Choroid plexus epithelial cell (primary cell): ENCODE measurements around the gene COL4A2.
A peak's percentile ranks its signal among the peaks of the same experiment; 100 is the strongest.

Experiments used
- DNase-seq: peaks from one replicate; pipeline ENCODE4 v3.0.0-alpha.2; 2010; ENCODE audit warnings: low read depth
- H3K4me3 ChIP-seq: 2 replicates; pipeline ENCODE4 v1.5.1; 2011; ENCODE audit warnings: low read depth, mild to moderate bottlenecking, control low read depth, low read length, moderate library complexity
- CTCF ChIP-seq: conservative IDR thresholded peaks from 2 replicates; pipeline ENCODE4 v1.5.1; 2011; ENCODE audit warnings: low read depth, mild to moderate bottlenecking, control low read depth, inconsistent platforms, low read length, moderate library complexity

Gene COL4A2

DNA sequence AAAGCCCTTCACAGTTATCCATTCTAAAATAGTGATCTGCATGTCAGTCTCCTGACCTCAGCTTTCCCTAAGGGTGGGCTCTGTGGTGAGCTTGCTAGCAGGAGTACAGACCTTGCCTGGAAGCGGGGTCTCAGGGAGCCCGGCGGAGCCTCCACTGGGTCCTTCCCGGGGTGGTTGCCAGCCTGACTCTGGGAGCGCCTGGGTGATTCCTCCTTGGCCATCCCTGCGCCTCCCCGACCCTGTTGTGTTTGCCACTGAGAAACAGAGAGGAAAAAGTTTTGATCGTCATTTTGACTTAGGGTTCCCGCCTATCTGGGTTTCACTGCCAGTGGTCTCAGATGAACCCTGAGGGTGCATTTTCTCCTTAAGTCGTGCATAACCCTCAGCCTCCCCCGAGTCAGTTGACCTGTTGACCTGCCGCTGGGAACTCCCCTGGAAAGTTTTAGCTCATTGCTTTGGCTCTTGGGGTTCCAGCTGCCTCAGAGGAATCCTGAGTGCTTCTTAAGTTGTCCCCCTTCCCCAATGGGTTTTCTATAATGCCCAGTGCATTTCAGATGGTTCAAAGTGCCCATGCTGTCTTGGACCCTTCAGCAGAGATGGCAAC is 136.6 kb downstream of the COL4A2 start:
- peak; percentile 48 for DNase-seq
- TF ChIP-seq CTCF: no peak
- no peak overlapping the region for H3K4me3 ChIP-seq

GRCh38 chr13:110444226-110444653 is 137.2 kb downstream of the COL4A2 start:
- peak; percentile 89 for DNase-seq

DNA sequence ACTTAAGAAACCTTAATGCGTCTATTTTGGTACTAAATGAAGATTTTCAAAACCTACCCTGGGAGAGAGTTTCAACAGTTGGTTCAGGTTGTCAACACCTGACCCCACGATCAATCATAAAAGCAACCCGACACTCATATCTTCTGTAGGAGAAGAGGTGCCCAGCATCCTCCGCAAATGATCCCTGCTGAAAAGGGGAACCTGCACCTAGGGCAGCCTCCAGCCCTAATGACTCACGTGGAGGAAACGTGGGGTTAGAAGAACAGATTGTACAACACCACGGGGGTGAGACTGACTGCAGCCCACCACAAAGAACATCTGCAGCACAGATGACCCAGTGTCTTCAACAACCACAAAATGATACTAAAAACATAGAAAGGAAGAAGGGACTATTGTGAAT is 138.1 kb downstream of the COL4A2 start:
- TF ChIP-seq CTCF: no peak
- DNase-seq: peak; percentile 89
- H3K4me3 ChIP-seq: no peak overlapping the region

More at GRCh38 chr13:110444226-110444653, 137.2 kb downstream of the COL4A2 start:
- TF ChIP-seq CTCF: peak; percentile 74
- no peak overlapping the region for H3K4me3 ChIP-seq

- H3K4me3 ChIP-seq: no peak overlapping the region
- DNase-seq: peak; percentile 54
- no peak for TF ChIP-seq CTCF
These were observed 138.9 kb downstream of the COL4A2 start for GRCh38 chr13:110445722-110446574.

GRCh38 chr13:110446575-110446890 is 139.4 kb downstream of the COL4A2 start:
- TF ChIP-seq CTCF: no peak
- DNase-seq: no peak
- no peak overlapping the region for H3K4me3 ChIP-seq

GRCh38 chr13:110447058-110447511 is 140.0 kb downstream of the COL4A2 start:
- TF ChIP-seq CTCF: no peak
- no peak overlapping the region for H3K4me3 ChIP-seq
- DNase-seq: peak; percentile 33
